ENCODE measurements around the gene ERICH4.
A peak's percentile ranks its signal among the peaks of the same experiment; 100 is the strongest.
"Not testable (repeated sequence)": the region's sequence is repeated elsewhere in the genome, so short reads cannot be mapped to it uniquely, and the experiment has no call there.

ERICH4 gene, protein sequence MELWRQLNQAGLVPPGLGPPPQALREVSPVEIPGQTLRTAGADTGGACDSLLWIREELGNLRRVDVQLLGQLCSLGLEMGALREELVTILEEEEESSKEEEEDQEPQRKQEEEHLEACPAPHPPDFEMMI

DNA sequence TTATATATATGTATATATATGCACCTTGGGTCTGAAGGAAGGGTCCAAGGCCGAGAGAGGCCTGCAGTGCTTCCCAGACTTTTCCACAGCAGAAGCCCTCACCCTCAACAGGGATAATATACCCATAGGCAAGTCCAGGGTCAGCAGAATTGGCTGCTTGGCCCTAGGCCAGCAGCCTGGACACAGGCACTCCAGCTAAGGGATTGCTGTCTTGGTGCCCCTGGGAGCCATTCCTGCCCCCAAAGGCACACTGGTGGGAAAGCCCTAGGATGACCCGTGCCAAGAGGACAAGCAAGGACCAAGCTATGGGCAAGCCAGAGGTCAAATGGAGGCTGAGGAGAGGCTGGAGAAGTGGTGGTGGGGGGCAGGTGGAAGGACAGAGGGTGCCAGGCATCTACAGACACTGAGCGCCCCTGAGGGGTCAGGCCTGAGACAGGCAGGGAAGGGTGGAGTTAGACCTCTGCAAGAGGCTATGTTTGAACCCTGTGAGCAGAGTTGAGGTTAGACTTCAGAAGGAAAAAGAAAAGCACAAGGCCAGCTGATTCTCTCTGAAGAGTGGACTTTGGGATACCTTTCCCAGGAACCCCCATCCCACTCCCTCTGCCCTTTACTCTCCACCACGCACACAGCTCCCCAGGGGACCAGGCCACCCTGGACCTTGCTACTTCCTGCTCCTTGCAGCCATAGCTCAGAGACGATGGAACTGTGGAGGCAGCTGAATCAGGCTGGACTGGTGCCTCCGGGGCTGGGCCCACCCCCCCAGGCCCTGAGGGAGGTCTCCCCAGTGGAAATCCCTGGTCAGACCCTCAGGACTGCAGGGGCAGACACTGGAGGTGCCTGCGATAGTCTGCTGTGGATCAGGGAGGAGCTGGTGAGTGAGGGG is at the start of gene ERICH4:
ERICH4 (plus strand) TSS at position 684 of the 883 bp plus-strand sequence; CDS start at position 698, 14 bp downstream.
- peak in 3 of 10 donors; percentile 32 to 48 (median 41) for DNase-seq
- intact Hi-C loops (cut with DNase I), result no loop called here

DNA sequence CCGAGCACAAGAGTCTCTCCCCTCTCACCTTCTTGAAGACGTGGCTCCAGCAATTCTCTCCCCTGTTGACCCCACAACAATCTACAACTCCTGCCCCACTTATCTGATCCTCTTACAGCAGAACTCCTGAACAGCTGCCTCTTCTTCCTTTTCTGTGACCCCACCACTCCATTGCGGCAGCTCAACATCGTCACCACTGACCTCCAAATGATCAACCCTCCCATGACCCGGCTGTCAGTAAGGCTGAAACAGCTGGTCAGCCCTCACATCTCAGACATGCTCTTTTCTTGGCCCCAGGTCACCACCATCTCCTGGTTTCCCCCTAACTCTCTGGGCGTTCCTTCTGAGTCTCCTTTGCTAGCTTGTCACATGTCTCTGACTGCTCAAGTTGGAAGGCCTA is 47.6 kb upstream of the ERICH4 start:
- intact Hi-C loops (cut with DNase I), result no loop called here
- peak in 1 of 10 donors; percentile 35 for DNase-seq

DNA sequence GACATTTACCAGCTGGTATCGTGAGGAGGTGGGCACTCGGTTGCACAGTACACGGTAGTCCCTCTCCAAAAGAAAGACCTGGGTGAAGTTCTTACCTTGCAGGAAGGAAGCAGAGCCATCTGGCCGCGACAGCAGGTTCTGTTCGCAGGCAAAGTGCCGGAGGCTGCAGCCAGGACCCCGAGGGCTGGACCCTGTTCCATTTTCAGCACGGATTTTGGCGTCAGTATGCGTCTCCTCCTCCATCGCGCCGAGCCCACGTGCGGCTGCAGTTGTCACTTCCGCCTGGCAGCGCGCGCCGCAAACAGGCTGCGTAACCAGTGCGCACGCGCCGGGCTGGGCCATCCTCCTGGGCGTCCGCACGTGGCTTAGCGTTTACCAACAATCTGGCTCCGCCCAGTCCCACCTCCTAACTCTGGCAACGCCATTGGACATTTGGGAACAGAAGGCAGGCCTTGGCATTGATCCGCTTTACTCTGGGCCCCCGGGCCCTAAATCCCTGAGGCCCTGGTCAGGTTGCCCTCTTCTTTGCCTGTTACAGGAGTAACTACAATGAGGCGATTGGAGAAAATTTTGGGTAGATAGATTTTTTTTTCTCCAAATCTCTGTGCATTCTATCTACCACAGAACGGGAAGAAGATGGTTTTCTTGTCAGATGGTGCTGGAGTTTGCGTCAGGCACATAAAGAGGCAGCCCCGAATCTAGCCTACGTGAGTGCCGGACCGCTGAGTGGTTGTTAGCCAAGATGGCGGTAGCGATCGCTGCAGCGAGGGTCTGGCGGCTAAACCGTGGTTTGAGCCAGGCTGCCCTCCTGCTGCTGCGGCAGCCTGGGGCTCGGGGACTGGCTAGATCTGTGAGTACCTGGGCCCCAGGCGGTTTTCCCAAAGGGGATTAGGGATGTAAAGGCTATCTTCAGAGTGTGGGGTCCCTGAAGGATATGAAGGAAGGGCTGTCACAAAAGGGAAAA is 45.6 kb upstream of the ERICH4 start, which contains the start of the genes BCKDHA and EXOSC5:
BCKDHA (plus strand) TSS at position 733 of the 964 bp plus-strand sequence; CDS start at position 743, 10 bp downstream.
EXOSC5 (minus strand) TSS at position 274 of the 964 bp plus-strand sequence; CDS start at position 243, 31 bp downstream.
- DNase-seq, result peak; percentile 98 to 100 (median 99)
- intact Hi-C loops (cut with DNase I), result loop anchor here (2.0 kb wide), 1 partner anchor 33 kb away; the partner anchor contains the start of gene B9D2

DNA sequence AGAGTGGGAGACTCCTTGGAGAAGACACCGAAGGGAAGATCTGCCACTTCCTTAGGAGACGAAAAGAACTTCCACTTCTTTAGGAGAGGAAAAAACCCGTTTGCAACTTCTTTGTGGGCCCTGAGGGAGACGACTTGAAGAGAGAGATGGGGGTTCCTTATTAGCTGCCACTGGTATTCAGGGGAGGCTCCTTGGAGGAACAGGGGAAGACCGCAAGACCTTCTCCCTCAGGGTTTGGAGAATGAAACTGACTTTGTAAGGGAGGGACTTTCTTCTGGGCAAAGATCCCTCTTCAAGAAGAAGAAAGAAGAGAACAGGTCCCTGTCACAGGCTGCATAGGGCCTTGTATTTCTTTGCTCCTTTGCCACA is 44.9 kb upstream of the ERICH4 start:
- intact Hi-C loops (cut with DNase I), result no loop called here
- no peak for DNase-seq

DNA sequence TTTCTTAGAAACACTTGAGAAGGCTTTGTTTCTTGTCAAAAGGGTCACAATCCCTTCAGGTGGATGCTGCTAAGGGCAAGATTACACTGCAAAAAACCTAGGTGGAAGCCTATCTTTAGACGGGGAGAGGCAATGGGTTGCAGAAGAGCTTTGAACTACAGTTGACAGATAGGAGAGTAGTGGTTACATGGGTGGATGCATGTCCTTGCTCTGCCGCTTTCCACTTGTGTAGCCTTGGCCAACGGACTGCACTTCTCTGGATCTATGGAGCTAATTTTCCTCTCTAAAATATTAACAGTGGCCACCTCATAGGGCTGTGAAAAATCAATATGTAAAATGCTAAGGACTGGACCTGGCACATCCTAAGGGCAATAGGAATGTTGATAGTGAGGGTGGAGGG is 44.4 kb upstream of the ERICH4 start:
- no peak for DNase-seq
- intact Hi-C loops (cut with DNase I), result no loop called here

DNA sequence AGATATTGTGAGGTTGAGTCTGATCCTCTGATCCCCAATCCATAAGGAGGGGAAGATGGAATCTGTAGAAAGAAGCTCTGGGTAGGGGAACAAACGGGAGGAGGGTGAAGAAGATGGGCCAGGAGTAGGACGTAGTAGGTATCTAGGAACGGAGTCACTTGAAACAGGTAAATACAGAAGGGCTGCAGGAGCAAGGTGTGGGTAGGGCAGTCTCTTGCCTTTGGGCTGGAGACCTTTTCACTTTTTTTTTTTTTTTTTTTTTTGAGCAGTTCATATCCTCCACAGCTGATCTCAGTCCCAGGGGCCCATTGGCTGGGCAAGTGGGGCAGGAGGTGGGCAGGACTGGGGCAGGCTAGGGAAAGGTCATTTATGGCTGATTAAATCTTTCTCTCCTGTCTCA is 43.9 kb upstream of the ERICH4 start:
- intact Hi-C loops (cut with DNase I), result no loop called here
- DNase-seq, result no peak

DNA sequence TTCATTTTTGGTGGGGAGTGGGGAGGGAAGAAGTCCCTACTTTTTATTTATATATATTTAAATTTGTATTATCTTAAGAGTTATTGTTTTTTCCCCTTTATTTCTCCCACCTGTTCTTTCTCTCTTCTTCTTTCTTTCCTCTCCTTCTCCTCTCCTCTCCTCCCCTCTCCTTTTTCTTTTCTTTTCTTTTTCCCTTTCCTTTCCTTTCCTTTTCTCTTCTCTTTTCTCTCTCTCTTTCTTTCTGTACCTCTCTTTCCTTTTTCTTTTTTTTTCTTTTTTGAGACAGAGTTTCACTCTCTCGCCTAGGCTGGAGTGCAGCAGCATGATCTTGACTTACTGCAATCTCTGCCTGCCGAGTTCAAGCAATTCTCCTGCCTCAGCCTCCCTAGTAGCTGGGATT is 43.4 kb upstream of the ERICH4 start:
- intact Hi-C loops (cut with DNase I), result no loop called here
- peak in 1 of 10 donors; percentile 28 for DNase-seq

DNA sequence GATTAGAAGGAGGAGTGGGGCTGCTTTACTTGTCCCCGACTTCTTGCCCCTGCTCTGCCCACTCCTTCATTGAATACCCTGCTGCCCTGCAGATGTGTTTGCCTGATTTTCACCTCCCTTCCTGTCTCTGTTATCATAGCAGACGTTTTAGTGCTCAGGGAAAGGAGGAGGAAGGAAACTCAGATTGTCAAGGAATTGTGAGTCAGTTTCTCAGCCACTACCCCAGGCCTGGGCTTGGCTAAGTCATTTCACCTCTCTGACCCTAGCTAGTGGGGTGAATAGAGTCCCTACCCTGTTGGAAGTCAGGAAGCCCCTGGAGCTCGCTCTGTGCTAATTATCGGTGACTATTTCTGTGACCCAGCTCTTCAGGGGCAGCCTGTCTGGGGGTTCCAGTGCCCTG is 41.5 kb upstream of the ERICH4 start:
- intact Hi-C loops (cut with DNase I), result no loop called here
- DNase-seq, result no peak

DNA sequence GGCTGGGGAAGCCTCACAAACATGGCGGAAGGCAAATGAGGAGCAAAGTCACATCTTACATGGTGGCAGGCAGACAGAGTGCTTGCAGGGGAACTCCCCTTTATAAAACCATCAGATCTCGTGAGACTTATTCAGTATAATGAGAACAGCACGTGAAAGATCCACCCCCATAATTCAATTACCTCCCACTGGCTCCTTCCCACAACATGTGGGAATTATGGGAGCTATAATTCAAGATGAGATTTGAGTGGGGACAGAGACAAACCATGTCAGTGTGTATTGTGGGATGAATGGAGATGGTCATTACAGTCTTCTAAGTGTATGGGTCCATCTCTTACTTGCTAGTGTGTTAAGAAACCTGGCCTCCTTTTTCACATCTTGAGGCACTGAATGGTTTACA is 40.9 kb upstream of the ERICH4 start:
- DNase-seq, result no peak
- intact Hi-C loops (cut with DNase I), result no loop called here

DNA sequence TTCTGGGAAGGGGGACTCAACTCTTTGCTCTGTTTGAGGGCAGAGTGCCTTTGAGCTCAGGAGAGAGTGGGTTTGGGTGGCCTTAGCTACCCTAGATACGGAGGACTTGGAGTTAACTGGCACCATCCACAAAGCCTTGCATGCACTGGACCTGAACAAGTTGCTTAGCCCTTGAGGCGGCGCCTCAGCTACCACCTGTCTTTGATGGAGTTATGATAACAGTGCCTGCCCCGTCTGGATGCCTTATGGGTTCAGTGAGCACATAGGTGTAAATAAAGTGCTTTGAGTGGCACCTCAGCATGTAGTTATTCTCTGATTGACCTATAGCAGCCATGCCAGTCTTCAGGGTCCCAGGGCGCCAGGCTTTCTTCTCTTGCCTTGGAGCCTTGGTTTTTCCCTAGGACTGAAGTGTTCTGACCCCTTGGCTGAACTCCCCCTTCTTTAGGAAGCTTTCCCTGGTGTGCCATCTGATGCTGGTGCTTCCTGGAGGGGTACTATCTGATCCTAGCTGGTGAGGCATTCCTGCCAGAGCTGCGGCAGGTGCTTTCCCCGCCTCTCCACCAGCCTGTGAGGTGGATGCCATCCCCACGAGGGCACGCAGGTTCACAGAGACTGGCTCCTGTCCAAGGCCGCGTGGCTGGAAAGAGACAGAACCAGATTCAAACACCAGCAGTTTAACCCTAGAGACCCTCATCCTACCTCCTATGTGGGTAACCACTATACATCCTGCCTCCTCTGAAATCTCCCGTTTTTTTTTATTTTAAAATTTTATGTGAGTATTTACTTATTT is 39.6 kb upstream of the ERICH4 start:
- intact Hi-C loops (cut with DNase I), result no loop called here
- DNase-seq, result peak in 1 of 10 donors; percentile 22

DNA sequence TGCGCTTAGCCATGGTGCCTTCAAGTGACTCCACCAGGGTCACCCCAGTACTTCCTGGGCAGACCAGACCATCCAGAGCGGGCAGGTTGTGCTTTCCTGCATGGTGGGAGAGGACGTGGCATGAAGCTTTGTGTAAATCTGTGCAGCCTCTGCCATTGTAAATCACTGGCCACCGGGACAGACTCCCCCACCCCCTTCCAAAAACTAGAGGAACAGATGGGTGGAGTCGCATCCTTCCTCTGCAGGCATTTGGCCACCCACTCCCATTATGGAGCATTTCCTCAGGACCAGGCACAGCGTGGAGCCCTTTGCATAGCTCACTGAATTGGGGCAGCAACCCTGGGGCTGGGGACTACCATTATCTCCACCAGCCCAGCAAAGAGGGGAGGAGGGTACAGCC is 37.2 kb upstream of the ERICH4 start:
- no peak for DNase-seq
- intact Hi-C loops (cut with DNase I), result no loop called here

DNA sequence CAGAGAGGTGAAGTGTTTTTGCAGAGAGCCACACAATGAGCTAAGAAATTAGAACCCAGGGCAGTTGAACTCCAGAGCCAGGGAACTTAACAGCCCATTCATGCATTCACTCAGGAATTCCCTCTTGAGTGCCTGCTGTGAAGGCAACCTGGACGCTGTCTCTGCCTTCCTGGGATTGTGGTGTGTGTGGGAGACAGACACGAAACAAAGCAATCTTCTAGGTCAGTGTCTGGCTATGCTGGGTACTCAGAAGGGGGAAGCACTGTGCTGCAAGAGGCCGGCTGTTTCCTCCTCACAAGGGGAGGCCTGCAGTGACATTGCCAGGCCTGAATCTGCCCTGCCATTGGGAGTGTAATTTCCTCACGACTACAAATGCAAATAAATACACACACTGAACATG is 35.7 kb upstream of the ERICH4 start:
- DNase-seq, result peak in 1 of 10 donors; percentile 21
- intact Hi-C loops (cut with DNase I), result no loop called here

DNA sequence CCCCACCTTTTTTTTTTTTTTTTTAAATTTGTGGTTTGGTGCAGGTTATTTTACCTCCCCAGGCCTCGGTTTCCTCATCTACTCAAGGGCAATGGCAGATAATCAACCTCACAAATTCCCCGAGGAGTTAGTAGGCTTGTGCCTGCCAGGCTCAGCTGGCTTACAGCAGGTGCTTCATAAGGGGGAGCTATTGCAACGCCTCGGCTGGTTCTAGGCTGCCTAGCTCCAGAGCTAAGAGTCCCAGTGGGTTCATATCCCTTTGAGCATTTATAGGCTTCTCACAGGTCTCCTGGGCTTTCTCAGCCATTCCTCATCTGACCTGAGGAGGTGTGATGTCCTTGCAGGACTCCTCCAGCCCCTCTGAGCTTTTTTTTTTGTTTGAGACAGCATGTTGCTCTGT is 34.7 kb upstream of the ERICH4 start:
- peak in 1 of 10 donors; percentile 22 for DNase-seq
- intact Hi-C loops (cut with DNase I), result no loop called here

DNA sequence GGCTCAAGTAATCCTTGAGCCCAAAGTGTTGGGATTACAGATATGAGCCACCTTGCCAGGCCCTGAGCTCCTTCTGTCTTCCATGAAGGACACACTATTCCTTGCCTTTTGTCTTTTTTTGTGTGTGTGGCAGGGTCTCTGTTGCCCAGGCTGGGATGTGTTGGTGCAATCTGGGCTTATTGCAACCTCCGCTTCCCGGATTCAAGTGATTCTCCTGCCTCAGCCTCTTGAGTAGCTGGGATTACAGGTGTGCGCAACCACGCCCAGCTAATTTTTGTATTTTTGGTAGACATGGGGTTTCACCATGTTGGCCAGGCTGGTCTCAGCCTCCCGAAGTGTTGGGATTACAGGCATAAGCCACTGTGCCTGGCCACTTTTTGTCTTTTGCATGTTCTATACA is 34.1 kb upstream of the ERICH4 start:
- intact Hi-C loops (cut with DNase I); DNase-seq: not testable (repeated sequence)

DNA sequence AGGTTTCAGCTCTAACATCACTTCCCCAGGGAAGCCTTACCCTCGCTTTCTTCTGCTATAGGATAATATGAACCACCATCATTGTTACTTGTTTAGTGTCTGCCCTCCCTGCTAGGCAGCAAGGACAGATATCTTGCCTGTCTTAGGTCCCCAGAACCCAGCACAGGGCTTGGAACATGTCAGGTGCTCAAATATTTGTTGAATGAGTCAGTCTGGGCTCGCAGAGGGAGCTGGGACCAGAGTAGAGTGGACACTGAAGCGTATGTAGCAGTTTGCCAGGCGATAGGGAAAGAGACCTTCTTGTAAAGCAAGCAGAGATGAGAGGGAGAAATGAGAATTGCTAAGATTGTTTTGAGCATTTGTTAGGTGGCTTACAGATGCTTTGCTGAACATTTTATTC is 33.7 kb upstream of the ERICH4 start:
- no peak for DNase-seq
- intact Hi-C loops (cut with DNase I), result no loop called here

DNA sequence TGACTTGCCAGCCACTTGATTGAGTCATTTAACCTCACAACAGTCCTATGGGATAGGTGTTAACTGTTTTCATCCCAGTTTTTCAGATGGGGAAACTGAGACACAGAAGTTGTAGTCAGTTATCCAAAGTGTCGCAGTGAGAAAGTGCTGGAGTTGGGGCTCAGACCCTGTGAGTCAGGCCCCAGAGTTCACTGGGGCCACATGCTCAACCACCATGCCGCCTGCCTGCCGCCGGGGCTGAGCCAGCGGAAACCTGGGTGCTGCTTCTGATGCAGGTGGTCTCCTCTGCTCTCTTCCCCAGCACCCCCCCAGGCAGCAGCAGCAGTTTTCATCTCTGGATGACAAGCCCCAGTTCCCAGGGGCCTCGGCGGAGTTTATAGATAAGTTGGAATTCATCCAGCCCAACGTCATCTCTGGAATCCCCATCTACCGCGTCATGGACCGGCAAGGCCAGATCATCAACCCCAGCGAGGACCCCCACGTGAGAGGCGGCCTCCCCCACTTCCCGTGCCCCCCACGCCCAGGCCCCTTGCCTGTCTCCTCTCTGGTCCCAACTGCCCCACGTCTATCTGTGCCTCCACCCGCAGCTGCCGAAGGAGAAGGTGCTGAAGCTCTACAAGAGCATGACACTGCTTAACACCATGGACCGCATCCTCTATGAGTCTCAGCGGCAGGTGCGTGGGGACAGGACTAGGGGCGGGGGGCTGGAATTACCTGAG is 32.5 kb upstream of the ERICH4 start:
- DNase-seq, result peak in 1 of 10 donors; percentile 57
- intact Hi-C loops (cut with DNase I), result no loop called here

DNA sequence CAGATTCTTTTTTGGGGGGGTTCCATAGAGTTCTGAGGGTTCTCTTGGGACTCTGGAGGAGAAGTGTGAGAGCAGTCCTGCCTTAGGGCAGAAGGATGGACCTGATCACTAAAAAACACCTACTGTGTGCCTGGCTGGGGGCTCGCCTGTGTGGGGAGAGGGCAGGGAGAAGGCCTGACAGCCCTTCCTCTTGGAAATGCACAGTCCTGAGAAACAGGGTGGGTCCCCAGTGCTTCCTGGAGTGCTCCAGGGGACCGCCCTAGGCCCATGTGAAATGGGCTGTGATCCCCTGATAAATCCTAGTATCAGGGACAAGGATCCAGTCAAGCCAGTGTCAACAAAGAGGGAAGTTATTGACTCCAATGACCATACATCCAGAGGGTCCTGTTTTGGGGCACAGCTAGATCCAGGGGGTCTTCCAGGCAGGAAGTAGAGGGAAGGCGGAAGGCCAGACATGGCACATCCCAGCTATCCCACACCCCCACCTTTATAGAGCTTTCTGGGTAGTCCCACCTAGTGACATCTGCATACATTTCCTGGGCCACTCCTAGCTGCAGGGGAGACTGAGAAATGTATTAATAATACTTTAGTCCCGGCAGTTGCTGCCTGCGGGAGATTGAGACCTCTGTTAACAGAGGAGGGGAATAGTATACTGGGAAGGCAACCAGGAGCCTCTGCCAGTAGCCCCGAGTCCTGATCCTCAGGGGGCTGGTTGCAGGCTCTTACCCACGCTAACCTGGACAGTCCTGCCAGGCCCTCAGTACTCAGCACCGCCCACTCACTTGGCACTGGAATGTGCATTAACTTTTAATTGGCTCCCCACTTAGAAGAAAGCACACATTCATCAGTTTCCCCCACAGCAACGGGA is 31.6 kb upstream of the ERICH4 start:
- DNase-seq, result peak in 1 of 10 donors; percentile 10
- intact Hi-C loops (cut with DNase I), result no loop called here

DNA sequence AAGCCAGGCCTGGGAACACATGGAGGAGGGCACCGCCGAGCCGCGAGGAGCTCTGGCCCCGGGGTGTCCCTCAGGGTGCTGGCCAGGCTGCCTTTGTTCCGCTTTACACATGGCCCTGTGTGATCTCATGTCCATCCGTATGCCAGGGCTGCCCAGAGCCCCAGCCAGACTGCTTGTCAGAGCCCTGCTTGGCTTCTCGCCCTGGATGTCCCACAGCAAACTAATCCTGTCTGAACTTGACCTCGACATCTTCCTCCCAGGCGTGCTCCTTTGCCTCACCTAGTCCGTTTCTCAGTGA is 31.0 kb upstream of the ERICH4 start:
- intact Hi-C loops (cut with DNase I), result no loop called here
- peak in 8 of 10 donors; percentile 28 to 96 (median 54) for DNase-seq
